Sigmoid colon (tissue), 3 donors: ENCODE data around the gene ZNF445.

Experiments
- POLR2A ChIP-seq, 2 donors: fragments of 450-650 bp; IDR thresholded peaks; one replicate each; pipeline ENCODE4 v1.6.1; 2016; ENCODE audit warnings: antibody characterized with exemption in 2 of 2, mild to moderate bottlenecking in 2 of 2, moderate library complexity in 2 of 2
- TF ChIP-seq, protein P1 (sequence below), 4 experiments: fragments of 450-650 bp in 3 of 4; fragments of 200-600 bp in 1 of 4; IDR thresholded peaks; one replicate each; pipeline ENCODE4 v1.5.1; 2016 to 2019; ENCODE audit warnings: antibody characterized with exemption in 4 of 4, mild to moderate bottlenecking in 3 of 4, moderate library complexity in 2 of 4

DNA sequence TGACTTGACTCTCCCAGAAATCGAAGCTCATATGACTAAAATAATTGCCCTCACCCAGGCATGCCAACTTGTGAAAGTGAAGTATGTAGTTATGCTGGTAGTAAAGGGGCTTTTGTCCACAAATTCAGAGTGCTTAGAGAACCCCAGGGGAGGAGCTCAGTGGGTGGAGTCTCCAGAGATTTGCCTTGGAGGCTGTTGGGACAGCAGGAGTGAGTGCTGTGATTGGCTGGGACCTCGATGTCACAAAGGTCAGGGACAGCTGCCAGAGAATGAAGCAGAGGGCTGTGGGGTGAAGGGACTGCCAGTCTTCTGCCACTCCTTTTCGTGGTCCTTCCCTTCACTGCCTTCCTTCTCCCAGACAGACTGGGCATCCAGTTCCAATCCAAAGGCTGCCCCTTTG is 49.8 kb downstream of the ZNF445 start:
- TF ChIP-seq, protein P1, sequence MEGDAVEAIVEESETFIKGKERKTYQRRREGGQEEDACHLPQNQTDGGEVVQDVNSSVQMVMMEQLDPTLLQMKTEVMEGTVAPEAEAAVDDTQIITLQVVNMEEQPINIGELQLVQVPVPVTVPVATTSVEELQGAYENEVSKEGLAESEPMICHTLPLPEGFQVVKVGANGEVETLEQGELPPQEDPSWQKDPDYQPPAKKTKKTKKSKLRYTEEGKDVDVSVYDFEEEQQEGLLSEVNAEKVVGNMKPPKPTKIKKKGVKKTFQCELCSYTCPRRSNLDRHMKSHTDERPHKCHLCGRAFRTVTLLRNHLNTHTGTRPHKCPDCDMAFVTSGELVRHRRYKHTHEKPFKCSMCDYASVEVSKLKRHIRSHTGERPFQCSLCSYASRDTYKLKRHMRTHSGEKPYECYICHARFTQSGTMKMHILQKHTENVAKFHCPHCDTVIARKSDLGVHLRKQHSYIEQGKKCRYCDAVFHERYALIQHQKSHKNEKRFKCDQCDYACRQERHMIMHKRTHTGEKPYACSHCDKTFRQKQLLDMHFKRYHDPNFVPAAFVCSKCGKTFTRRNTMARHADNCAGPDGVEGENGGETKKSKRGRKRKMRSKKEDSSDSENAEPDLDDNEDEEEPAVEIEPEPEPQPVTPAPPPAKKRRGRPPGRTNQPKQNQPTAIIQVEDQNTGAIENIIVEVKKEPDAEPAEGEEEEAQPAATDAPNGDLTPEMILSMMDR (IDR thresholded peaks at IDR 0.05), result no peak
- TF ChIP-seq POLR2A (IDR thresholded peaks at IDR 0.05), result no peak
